ENCODE data around the gene SFXN3. TPM values are rescaled to one million over a fixed set of nuclear protein-coding genes. Genes with fewer than 3 reads are reported as not detected.

SFXN3 gene
- total and polyA plus RNA-seq, 9 donors: 20.2 to 51.5 (median 28.6) TPM

DNA sequence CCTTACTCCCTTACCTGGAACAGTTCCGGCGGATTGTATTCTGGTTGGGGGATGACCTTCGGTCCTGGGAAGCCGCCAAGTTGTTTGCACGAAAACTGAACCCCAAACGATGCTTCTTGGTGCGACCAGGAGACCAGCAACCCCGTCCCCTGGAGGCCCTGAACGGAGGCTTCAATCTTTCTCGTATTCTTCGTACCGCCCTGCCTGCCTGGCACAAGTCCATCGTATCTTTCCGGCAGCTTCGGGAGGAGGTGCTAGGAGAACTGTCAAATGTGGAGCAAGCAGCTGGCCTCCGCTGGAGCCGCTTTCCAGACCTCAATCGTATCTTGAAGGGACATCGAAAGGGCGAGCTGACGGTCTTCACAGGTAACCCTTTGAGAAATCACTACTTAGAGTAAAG, 41.9 kb upstream of the SFXN3 start:
- Histone ChIP-seq H3K9me3 (no peaks in the 10 kb centered on the region), H3K27me3 (no peaks in the 10 kb centered on the region), H3K4me1 (ENCODE audit: insufficient read depth) (peaks cover 19% of the 10 kb centered on the region), H3K4me3 (no peak overlapping the region), H3K27ac (no peak overlapping the region), H3K36me3 (no peaks in the 10 kb centered on the region)
- 58 to 86% (median 68%) methylated on average over 21 of the region's 21 CpGs for WGBS, 3 donors
- TF ChIP-seq EP300 (IDR thresholded peaks at IDR 0.05) (no peak), POLR2A (IDR thresholded peaks at IDR 0.05) (no peak)
- TF ChIP-seq, protein P1, sequence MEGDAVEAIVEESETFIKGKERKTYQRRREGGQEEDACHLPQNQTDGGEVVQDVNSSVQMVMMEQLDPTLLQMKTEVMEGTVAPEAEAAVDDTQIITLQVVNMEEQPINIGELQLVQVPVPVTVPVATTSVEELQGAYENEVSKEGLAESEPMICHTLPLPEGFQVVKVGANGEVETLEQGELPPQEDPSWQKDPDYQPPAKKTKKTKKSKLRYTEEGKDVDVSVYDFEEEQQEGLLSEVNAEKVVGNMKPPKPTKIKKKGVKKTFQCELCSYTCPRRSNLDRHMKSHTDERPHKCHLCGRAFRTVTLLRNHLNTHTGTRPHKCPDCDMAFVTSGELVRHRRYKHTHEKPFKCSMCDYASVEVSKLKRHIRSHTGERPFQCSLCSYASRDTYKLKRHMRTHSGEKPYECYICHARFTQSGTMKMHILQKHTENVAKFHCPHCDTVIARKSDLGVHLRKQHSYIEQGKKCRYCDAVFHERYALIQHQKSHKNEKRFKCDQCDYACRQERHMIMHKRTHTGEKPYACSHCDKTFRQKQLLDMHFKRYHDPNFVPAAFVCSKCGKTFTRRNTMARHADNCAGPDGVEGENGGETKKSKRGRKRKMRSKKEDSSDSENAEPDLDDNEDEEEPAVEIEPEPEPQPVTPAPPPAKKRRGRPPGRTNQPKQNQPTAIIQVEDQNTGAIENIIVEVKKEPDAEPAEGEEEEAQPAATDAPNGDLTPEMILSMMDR (IDR thresholded peaks at IDR 0.05): no peak
- no peak for DNase-seq
- intact Hi-C loops (cut with DNase I): no loop called here

DNA sequence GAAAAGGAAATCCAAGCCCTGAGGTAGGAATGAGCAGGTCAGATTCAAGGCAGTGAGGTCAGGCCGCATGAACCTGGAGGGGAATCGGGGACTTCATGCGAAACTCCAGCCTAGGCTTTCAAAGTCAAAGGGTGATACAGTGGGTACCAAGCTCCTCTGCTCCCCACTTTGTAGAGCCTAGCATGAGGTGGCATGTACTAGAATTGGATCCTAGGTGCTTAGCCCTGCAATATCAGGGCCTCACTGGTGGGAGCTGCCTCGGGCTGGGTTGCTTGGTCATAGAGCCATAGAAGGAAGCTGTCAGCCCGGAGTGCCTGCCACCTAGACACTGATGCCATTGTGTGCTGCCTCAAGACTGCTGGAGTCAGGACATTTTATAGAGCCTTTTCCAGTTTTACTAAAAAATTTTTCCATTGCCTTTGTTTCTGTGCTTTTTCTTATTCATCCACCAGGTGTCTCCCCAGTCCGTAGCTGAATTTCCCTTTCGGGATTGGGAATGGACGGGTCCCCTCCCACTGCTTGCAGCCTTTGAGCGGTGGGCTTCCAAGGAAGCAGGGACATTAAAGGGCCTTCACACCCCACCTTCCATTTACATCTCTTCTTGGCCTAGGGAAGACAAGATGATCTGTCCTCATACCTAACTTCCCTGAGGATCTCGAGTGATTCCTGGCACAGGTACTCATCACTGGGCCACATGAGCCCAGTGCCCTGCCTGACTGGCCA, 36.9 kb upstream of the SFXN3 start:
- H3K27ac ChIP-seq: no peak overlapping the region
- peak in 1 of 5 donors; percentile 37 for DNase-seq

DNA sequence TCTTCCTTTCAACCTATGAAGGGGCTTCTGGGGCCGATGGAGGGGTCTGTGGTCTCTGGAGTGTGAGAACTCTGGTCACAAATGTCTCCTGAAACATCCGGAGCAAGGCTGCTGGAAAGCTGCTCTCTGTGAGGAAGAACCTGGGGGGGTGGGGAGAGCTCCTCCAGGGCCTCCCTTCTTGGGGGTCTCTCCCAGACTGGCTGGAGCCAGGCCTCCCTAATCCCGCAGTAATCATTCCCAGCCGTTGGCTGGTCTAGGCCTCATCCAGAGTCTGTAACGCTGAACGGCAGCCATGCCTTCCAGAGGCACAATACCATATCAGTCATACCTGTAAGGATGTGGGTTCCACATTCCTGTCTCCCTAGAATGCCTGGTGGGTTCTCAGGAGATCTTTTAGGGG, 35.9 kb upstream of the SFXN3 start:
- peak in 1 of 5 donors; percentile 26 for DNase-seq
- WGBS, 3 donors: 45 to 52% (median 49%) methylated on average over 6 of the region's 6 CpGs
- H3K36me3 ChIP-seq: no peaks in the 10 kb centered on the region
- no peaks in the 10 kb centered on the region for H3K9me3 ChIP-seq
- intact Hi-C loops (cut with DNase I): loop anchor here (2.0 to 5.0 kb wide), 2 partner anchors 18 to 67 kb away; partner anchors contain the start of gene KAZALD1 (in 1 of the 4)
- H3K4me3 ChIP-seq: no peak overlapping the region
- H3K4me1 ChIP-seq (ENCODE audit: insufficient read depth): peaks cover 6% of the 10 kb centered on the region
- TF ChIP-seq, protein P1 (IDR thresholded peaks at IDR 0.05): no peak
- TF ChIP-seq POLR2A (IDR thresholded peaks at IDR 0.05) (no peak), EP300 (IDR thresholded peaks at IDR 0.05) (no peak)
- H3K27ac ChIP-seq: no peak overlapping the region
- no peaks in the 10 kb centered on the region for H3K27me3 ChIP-seq

More for the DNA sequence above, 36.9 kb upstream of the SFXN3 start:
- Histone ChIP-seq H3K4me1 (ENCODE audit: insufficient read depth) (peaks cover 10% of the 10 kb centered on the region), H3K9me3 (no peaks in the 10 kb centered on the region), H3K4me3 (no peak overlapping the region), H3K27me3 (no peaks in the 10 kb centered on the region), H3K36me3 (no peaks in the 10 kb centered on the region)
- WGBS, 3 donors: 43 to 52% (median 45%) methylated on average over 10 of the region's 10 CpGs
- TF ChIP-seq, protein P1 (IDR thresholded peaks at IDR 0.05): peak; percentile 33 to 75 (median 54)
- TF ChIP-seq EP300 (IDR thresholded peaks at IDR 0.05): no peak
- intact Hi-C loops (cut with DNase I): loop anchor here (2.0 kb wide), 1 partner anchor 19 kb away; no protein-coding TSS in a partner anchor

DNA sequence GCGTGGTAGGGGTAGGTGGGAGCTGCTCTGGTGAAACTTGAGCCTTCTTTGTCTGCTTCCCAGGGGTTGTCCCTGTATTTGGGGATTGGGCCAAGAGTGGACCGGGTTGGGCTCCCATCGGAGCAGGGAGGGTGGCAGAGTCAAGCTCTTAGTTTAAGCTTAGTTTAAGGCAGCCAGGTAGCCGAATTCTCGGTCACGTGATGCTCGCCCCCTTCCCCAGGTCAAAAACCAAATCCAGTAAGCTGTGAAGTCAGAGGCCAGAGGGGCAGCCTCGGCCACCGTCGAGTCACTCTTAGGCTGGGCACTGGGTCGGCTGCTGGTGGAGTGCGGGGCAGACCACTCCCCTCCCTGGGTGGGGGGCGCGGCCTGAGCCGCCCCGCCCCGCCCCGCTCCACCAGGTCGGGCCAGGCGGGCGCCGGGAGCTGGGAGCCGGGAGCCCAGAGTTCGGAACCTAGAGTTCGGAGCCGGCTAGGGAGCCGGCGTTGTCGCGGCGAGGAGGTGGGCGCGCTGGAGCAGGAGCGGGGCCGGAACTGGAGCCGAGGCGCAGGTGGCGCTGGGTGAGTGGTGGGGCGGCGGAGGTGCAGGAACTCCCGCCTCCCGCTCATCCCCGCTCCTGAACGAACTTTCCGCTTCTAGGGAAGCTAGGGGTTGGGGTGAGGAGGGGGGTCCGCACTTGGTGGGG, 34.2 kb upstream of the SFXN3 start:
- peaks cover 8% of the 10 kb centered on the region for H3K4me1 ChIP-seq (ENCODE audit: insufficient read depth)
- H3K27ac ChIP-seq: peak overlapping the region; percentile 99 to 100
- intact Hi-C loops (cut with DNase I): loop anchor here in 1 of 4 donors (5.0 kb wide), 1 partner anchor 65 kb away; the partner anchor contains the start of gene KAZALD1
- H3K36me3 ChIP-seq: no peaks in the 10 kb centered on the region
- no peaks in the 10 kb centered on the region for H3K27me3 ChIP-seq
- no peaks in the 10 kb centered on the region for H3K9me3 ChIP-seq
- peak overlapping the region; percentile 93 for H3K4me3 ChIP-seq
- peak in 4 of 5 donors; percentile 36 to 71 (median 62) for DNase-seq
- TF ChIP-seq, protein P1 (IDR thresholded peaks at IDR 0.05): no peak
- 6 to 10% (median 7%) methylated on average over 30 to 46 of the region's 46 CpGs for WGBS, 3 donors
